Spleen (tissue), 7 donors: Measurements from ENCODE around the gene SLC1A6.

Experiments used
- CTCF ChIP-seq, 11 experiments: fragments of 200-600 bp in 7 of 11; fragments of 450-650 bp in 4 of 11; sonication (generic) in 4 of 11; IDR thresholded peaks in 8 of 11; conservative IDR thresholded peaks in 3 of 11; 1 replicate in 7 of 11; 2 replicates in 4 of 11; pipeline versions ENCODE4 v1.4.0 to v1.8.0; 2016 to 2021; ENCODE audit warnings: antibody characterized with exemption in 11 of 11, inconsistent platforms in 4 of 11, mild to moderate bottlenecking in 1 of 11
- POLR2A ChIP-seq, 3 donors: fragments of 450-650 bp; IDR thresholded peaks; one replicate each; pipeline ENCODE4 v1.5.1; 2017; ENCODE audit warnings: antibody characterized with exemption in 3 of 3, mild to moderate bottlenecking in 1 of 3
- POLR2AphosphoS5 ChIP-seq, 3 donors: sonication (generic); formaldehyde crosslinking; IDR thresholded peaks; one replicate each; pipeline ENCODE4 v1.5.1; 2017; ENCODE audit warnings: antibody characterized with exemption in 3 of 3
- donor health status: DM: no; HTN: no; CAD: no; lungs with moderate emphysema.
- donor health status: DM: no; HTN: no; CAD: no.
- donor health status: DM: no; HTN: no; CAD: no.

- TF ChIP-seq POLR2A (IDR thresholded peaks at IDR 0.05) (no peak), CTCF (IDR thresholded peaks at IDR 0.05 in 8 of 11, conservative IDR thresholded peaks at IDR 0.05 in 3 of 11) (no peak), POLR2AphosphoS5 (IDR thresholded peaks at IDR 0.05) (no peak)
Observed at GRCh38 chr19:14944456-14944855, 35.2 kb downstream of the SLC1A6 start.
